ENCODE measurements around the gene B4GALT4.

- TF ChIP-seq POLR2A (IDR thresholded peaks at IDR 0.05) (no peak), POLR2AphosphoS5 (IDR thresholded peaks at IDR 0.05) (no peak)
- TF ChIP-seq, protein P1, sequence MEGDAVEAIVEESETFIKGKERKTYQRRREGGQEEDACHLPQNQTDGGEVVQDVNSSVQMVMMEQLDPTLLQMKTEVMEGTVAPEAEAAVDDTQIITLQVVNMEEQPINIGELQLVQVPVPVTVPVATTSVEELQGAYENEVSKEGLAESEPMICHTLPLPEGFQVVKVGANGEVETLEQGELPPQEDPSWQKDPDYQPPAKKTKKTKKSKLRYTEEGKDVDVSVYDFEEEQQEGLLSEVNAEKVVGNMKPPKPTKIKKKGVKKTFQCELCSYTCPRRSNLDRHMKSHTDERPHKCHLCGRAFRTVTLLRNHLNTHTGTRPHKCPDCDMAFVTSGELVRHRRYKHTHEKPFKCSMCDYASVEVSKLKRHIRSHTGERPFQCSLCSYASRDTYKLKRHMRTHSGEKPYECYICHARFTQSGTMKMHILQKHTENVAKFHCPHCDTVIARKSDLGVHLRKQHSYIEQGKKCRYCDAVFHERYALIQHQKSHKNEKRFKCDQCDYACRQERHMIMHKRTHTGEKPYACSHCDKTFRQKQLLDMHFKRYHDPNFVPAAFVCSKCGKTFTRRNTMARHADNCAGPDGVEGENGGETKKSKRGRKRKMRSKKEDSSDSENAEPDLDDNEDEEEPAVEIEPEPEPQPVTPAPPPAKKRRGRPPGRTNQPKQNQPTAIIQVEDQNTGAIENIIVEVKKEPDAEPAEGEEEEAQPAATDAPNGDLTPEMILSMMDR (IDR thresholded peaks at IDR 0.05), result no peak
Measured at GRCh38 chr3:119279584-119280243, 39.0 kb upstream of the B4GALT4 start.

Data from breast epithelium (tissue), 3 donors.